Dendritic cell treated with granulocyte-macrophage colony-stimulating factor and Interleukin-4, amounts not matched to agents 40 ng/mL and 50 ng/mL, for 4 days (primary cell): ENCODE results near the gene AS3MT.
A peak's percentile ranks its signal among the peaks of the same experiment; 100 is the strongest.
"Not testable (repeated sequence)": the region's sequence is repeated elsewhere in the genome, so short reads cannot be mapped to it uniquely, and the experiment has no call there.

Source experiments
- H3K27ac Mint-ChIP-seq: one replicate; pipeline ENCODE4 v1.8.0; 2022; ENCODE audit warnings: mild to moderate bottlenecking, mixed read lengths
- H3K27me3 Mint-ChIP-seq: one replicate; pipeline ENCODE4 v1.8.0; 2022; ENCODE audit warnings: mild to moderate bottlenecking, mixed read lengths
- H3K36me3 Mint-ChIP-seq: one replicate; pipeline ENCODE4 v1.8.0; 2022; ENCODE audit warnings: low read depth, mixed read lengths
- H3K4me1 Mint-ChIP-seq: one replicate; pipeline ENCODE4 v1.8.0; 2022; ENCODE audit warnings: low read depth, mixed read lengths
- H3K4me3 Mint-ChIP-seq: one replicate; pipeline ENCODE4 v1.8.0; 2022; ENCODE audit warnings: mild to moderate bottlenecking, moderate library complexity, mixed read lengths
- H3K9me3 Mint-ChIP-seq: one replicate; pipeline ENCODE4 v1.8.0; 2022; ENCODE audit warnings: mixed read lengths
- intact Hi-C: fragments of 100-400 bp; cut with micrococcal nuclease; formaldehyde crosslinking; loops from one replicate; pipeline ENCODE4 v1.15.0; 2022

AS3MT gene

DNA sequence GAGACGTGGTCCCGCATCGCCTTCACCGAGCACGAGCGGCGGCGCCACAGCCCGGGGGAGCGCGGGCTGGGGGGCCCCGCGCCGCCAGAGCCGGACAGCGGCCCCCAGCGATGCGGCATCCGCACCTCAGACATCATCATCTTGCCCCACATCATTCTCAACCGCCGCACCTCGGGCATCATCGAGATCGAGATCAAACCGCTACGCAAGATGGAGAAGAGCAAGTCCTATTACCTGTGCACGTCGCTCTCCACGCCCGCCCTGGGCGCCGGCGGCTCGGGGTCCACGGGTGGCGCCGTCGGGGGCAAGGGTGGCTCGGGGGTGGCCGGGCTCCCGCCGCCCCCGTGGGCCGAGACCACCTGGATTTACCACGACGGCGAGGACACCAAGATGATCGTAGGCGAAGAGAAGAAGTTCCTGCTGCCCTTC lies 49.6 kb downstream of the AS3MT start:
- no peaks in the 10 kb centered on the region for H3K9me3 Mint-ChIP-seq
- H3K4me1 Mint-ChIP-seq = peaks cover 57% of the 10 kb centered on the region
- H3K27ac Mint-ChIP-seq = peak overlapping the region; percentile 95
- peak overlapping the region; percentile 99 for H3K4me3 Mint-ChIP-seq
- H3K36me3 Mint-ChIP-seq = peaks cover 18% of the 10 kb centered on the region
- H3K27me3 Mint-ChIP-seq = peaks cover 35% of the 10 kb centered on the region
- intact Hi-C loops = loop anchor here (5.0 kb wide), 1 partner anchor 273 kb away; the partner anchor contains the start of gene NT5C2

- Mint-ChIP-seq H3K4me1 (peaks cover 57% of the 10 kb centered on the region), H3K27ac (no peak overlapping the region), H3K9me3 (no peaks in the 10 kb centered on the region), H3K27me3 (peaks cover 33% of the 10 kb centered on the region), H3K36me3 (peaks cover 18% of the 10 kb centered on the region), H3K4me3 (peak overlapping the region; percentile 99)
- intact Hi-C loops = loop anchor here (5.0 kb wide), 1 partner anchor 273 kb away; the partner anchor contains the start of gene NT5C2
These were observed 50.1 kb downstream of the AS3MT start for GRCh38 chr10:102919246-102919959.

DNA sequence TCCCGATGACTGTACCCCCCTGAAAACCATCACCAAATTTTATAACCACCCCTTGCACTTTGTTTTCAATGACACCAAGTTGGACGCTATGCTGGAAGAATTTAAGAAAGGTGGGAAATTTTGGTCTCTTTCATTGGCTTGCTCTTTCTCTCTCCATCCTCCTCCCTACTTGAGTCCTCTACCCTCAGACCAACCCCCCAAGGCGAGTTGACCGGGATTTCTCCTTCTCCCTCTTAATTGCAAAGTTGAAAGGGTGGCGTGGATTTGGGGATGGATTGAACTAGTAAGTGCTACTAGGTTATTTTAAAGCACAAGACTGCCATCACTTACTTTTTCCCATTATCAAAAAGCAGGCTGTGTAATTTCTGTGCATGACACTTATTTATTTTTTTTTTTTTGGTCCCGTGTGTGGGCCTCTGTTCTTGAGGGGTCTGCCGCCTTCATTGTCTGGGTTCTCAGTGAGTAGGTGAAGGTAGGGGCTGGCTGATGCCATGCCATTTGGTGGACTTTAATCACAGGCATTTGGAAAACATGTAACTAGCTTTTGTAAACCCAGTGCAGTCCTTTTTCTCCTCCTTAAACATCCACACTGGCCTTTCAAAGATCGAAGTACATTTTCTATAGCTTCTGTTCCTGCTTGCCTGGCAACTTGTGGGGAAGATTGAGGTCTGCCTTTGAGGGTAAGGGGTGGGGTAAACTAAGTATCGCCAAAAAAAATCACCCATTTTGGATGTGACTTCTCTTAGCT lies 50.9 kb downstream of the AS3MT start:
- H3K9me3 Mint-ChIP-seq = no peaks in the 10 kb centered on the region
- H3K27me3 Mint-ChIP-seq = peaks cover 28% of the 10 kb centered on the region
- intact Hi-C loops = loop anchor here (5.0 kb wide), 2 partner anchors 272 to 412 kb away; partner anchors contain the start of gene NT5C2
- H3K36me3 Mint-ChIP-seq = peaks cover 18% of the 10 kb centered on the region
- peaks cover 51% of the 10 kb centered on the region for H3K4me1 Mint-ChIP-seq
- no peak overlapping the region for H3K27ac Mint-ChIP-seq
- peak overlapping the region; percentile 99 for H3K4me3 Mint-ChIP-seq

DNA sequence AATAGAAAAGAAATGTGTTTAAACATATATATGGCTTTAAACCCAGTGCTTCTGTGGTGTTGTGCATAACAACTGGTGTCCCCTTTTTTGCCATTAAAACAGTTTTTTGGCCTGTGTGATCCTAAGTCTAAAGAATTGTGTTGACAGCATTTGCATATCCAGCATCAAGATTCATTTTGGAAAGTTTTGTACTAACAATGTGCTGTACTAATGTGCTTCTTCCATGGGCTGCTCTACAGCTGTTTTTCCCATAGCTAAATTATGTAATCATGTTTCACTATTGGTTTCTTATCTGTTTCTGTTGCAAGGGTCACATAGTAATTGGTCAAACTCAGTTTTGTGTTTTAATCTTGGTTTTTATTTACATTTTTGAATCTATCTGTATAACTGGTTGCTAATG lies 54.3 kb downstream of the AS3MT start:
- Mint-ChIP-seq H3K4me3 (no peak overlapping the region), H3K9me3 (no peaks in the 10 kb centered on the region), H3K27ac (no peak overlapping the region), H3K4me1 (peaks cover 50% of the 10 kb centered on the region), H3K36me3 (peaks cover 12% of the 10 kb centered on the region), H3K27me3 (peaks cover 14% of the 10 kb centered on the region)
- intact Hi-C loops = loop anchor here (5.0 kb wide), 1 partner anchor 409 kb away; no protein-coding TSS in a partner anchor

- no peaks in the 10 kb centered on the region for H3K36me3 Mint-ChIP-seq
- H3K9me3 Mint-ChIP-seq = no peaks in the 10 kb centered on the region
- no peak overlapping the region for H3K4me3 Mint-ChIP-seq
- H3K4me1 Mint-ChIP-seq = peaks cover 32% of the 10 kb centered on the region
- H3K27me3 Mint-ChIP-seq = no peaks in the 10 kb centered on the region
- intact Hi-C loops = no loop called here
- no peak overlapping the region for H3K27ac Mint-ChIP-seq
These were observed 57.6 kb downstream of the AS3MT start for GRCh38 chr10:102926842-102927241.

DNA sequence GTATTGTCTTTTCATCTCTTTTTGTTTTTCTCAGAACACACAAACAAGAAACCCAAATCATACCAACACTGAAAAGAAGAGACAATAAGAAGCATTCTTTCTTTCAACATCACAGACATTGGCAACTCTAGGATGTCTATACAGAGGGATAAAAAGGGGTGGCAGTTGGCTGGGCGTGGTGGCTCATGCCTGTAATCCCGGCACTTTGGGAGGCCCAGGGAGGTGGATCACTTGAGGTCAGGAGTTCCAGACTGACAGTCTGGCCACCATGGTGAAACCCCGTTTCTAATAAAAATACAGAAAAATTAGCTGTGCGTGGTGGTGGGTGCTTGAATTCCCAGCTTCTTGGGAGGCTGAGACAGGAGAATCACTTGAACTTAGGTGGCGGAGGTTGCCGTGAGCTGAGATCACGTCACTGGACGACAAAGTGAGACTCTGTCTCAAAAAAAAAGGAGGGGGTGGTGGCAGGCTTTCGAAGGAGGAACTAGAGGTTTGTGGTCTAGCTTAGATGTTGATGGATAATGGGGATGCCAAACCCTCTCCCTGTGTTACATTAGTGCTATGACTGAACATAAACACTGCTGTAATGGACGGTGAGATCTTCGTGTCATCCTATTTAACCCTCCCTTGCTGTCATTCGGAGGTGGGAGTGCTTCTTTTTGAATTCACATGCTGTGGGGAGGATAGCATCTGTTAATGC lies 58.2 kb downstream of the AS3MT start:
- H3K4me3 Mint-ChIP-seq = peak overlapping the region; percentile 58
- intact Hi-C loops = no loop called here
- H3K4me1 Mint-ChIP-seq = peaks cover 29% of the 10 kb centered on the region
- H3K27ac Mint-ChIP-seq = peak overlapping the region; percentile 41
- H3K36me3 Mint-ChIP-seq = no peaks in the 10 kb centered on the region
- no peaks in the 10 kb centered on the region for H3K9me3 Mint-ChIP-seq
- H3K27me3 Mint-ChIP-seq = no peaks in the 10 kb centered on the region

- H3K36me3 Mint-ChIP-seq, H3K9me3 Mint-ChIP-seq, H3K27me3 Mint-ChIP-seq: not testable (repeated sequence)
These were observed 59.2 kb downstream of the AS3MT start for GRCh38 chr10:102928442-102928841.

GRCh38 chr10:102930720-102931119 lies 61.5 kb downstream of the AS3MT start:
- no peak overlapping the region for H3K27ac Mint-ChIP-seq
- no peaks in the 10 kb centered on the region for H3K36me3 Mint-ChIP-seq
- peaks cover 18% of the 10 kb centered on the region for H3K4me1 Mint-ChIP-seq
- H3K4me3 Mint-ChIP-seq = no peak overlapping the region
- H3K9me3 Mint-ChIP-seq = no peaks in the 10 kb centered on the region
- intact Hi-C loops = no loop called here
- H3K27me3 Mint-ChIP-seq = no peaks in the 10 kb centered on the region

More at GRCh38 chr10:102928442-102928841, 59.2 kb downstream of the AS3MT start:
- H3K4me1 Mint-ChIP-seq = peaks cover 20% of the 10 kb centered on the region
- H3K4me3 Mint-ChIP-seq, intact Hi-C loops, H3K27ac Mint-ChIP-seq: not testable (repeated sequence)

DNA sequence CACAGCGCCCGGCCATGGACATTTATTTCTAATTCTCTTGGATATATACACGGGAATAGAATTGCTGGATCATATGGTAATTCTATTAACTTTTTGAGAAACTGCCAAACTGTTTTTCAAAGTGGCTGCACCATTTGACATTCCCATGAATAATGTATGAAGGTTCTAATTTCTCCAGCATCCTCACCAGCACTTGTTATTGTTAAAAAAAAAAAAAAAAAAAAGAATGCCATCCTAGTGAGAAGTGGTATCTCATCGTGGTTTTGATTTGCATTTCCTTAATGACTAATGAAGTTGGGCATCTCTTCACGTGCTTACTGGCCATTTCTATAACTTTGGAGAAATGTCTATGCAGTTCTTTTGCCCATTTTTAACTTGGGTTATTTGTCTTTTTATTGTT lies 62.4 kb downstream of the AS3MT start:
- intact Hi-C loops = no loop called here
- Mint-ChIP-seq H3K36me3 (no peaks in the 10 kb centered on the region), H3K4me3 (no peak overlapping the region), H3K4me1 (peaks cover 18% of the 10 kb centered on the region), H3K9me3 (no peaks in the 10 kb centered on the region), H3K27ac (no peak overlapping the region), H3K27me3 (no peaks in the 10 kb centered on the region)

GRCh38 chr10:102935505-102935904 lies 66.2 kb downstream of the AS3MT start:
- no peak overlapping the region for H3K4me3 Mint-ChIP-seq
- peaks cover 6% of the 10 kb centered on the region for H3K36me3 Mint-ChIP-seq
- H3K9me3 Mint-ChIP-seq = no peaks in the 10 kb centered on the region
- intact Hi-C loops = no loop called here
- H3K4me1 Mint-ChIP-seq = peaks cover 6% of the 10 kb centered on the region
- H3K27me3 Mint-ChIP-seq = no peaks in the 10 kb centered on the region
- H3K27ac Mint-ChIP-seq = no peak overlapping the region

GRCh38 chr10:102935939-102936605 lies 66.8 kb downstream of the AS3MT start:
- H3K4me3 Mint-ChIP-seq = no peak overlapping the region
- no peaks in the 10 kb centered on the region for H3K27me3 Mint-ChIP-seq
- H3K4me1 Mint-ChIP-seq = peaks cover under 1% of the 10 kb centered on the region
- intact Hi-C loops = no loop called here
- peaks cover 6% of the 10 kb centered on the region for H3K36me3 Mint-ChIP-seq
- no peak overlapping the region for H3K27ac Mint-ChIP-seq
- no peaks in the 10 kb centered on the region for H3K9me3 Mint-ChIP-seq

DNA sequence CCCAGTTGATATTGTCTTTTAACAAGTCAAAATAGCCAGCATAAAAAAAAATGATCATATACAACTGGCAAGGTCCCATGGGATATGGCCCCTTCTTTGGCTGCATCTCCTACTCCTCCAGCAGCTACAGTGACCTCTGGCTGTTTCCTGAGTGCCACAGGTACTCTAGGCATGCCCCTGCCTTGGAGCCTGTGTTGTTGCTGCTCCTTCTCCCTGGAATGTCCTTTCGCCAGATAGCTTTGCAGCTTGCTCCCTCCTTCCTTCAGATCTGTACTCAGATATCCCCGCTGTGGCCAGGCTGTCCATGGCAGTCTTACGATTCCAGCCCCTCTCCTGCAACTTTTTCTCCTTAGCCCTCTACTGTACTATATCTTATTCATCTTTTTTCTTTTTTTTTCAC lies 72.1 kb downstream of the AS3MT start:
- Mint-ChIP-seq H3K4me3 (no peak overlapping the region), H3K4me1 (no peaks in the 10 kb centered on the region), H3K27ac (no peak overlapping the region), H3K36me3 (peaks cover 6% of the 10 kb centered on the region), H3K9me3 (no peaks in the 10 kb centered on the region), H3K27me3 (no peaks in the 10 kb centered on the region)
- intact Hi-C loops = no loop called here

GRCh38 chr10:102945449-102945848 lies 76.2 kb downstream of the AS3MT start:
- Mint-ChIP-seq H3K36me3 (no peaks in the 10 kb centered on the region), H3K27me3 (no peaks in the 10 kb centered on the region), H3K27ac (no peak overlapping the region), H3K4me1 (no peaks in the 10 kb centered on the region), H3K9me3 (no peaks in the 10 kb centered on the region), H3K4me3 (no peak overlapping the region)
- intact Hi-C loops = no loop called here
